ENCODE data around the gene PRB2.
"Not testable (repeated sequence)": the region's sequence is repeated elsewhere in the genome, so short reads cannot be mapped to it uniquely, and the experiment has no call there.

Gene PRB2
- 0 reads per million in 2 experiments for total RNA-seq

DNA sequence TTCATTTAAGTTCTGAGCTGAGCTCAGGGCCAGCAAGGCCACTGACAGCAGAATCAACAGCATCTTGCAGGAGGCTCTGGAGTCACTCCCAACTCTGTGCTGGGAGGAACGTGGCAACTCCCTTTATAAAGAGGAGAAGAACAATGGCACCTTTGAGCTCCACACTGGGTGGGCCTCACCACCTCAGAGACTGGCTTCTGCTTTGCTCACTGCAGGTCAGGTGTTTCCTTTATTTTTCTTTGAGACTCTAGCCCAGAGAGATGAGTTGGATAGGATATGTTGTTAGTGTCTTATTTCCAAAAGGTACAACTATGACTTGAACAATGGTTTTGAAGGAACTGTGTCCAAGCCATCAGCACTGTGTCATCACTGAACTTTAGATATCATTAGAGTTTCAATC is at the start of gene PRB2:
Gene PRB2, minus strand, starts transcription at position 101 of the 400 bp plus-strand sequence. Its CDS starts 38 bp downstream, at position 63.
- DNase-seq (ENCODE audit: low read depth) = not testable (repeated sequence)

DNA sequence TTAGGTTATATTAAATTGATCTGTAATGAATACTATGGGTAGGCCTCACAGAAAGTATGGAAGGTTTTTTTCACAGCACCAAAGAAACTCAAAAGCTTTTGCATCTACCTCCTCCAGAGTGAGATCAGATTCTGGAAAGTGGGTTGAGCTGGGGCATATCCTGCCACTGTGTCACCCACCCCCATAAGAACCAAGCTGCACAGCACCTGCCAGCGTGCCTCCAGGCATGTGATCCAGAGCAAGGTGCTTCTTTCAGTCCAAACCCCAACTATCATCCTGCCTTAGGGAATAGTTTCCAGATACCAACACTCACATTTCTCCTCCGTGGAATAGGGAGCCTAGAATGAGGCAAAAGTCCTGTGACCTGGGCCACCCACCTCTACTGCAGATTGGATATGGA is 42.6 kb upstream of the PRB2 start:
- DNase-seq (ENCODE audit: low read depth) = no peak

DNA sequence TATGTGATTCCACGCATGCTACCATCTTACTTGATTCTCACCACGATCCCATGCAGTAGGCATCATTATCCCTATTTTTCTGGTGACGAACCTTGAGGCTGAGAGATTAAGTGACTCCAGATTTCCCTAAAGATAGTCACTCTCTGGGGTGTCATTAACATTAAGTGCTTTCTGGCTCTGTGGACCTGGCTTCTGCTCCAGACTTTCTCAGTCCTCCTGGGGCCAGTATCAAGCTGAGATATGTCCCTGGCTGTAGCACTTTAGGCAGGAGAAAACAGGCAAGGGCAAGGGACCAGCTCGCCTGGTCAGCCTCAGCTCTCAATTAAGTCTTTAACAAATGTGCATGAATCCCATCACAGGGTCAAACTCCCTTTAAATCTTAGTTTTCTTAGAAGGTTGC is 38.3 kb upstream of the PRB2 start:
- DNase-seq (ENCODE audit: low read depth) = no peak

DNA sequence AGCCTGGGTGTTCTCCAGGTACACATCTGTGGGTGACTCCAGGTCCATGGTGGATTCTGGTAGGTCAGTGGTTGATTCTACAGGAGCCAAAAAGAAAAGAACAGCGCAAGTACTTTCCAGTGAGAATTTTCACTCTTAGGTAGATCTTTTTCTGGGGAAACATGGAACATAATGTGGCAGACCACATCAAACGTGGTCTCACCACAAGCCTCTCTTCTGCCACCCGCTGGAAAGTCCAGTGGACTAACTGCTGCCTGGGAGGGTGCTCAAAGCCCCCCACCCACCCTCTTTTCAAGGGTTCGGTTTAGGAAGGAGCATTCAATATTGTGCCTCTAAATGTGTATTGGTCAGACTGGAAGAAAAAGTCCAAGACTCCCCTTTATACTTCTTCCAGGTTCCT is 36.1 kb upstream of the PRB2 start:
- DNase-seq (ENCODE audit: low read depth) = no peak

DNA sequence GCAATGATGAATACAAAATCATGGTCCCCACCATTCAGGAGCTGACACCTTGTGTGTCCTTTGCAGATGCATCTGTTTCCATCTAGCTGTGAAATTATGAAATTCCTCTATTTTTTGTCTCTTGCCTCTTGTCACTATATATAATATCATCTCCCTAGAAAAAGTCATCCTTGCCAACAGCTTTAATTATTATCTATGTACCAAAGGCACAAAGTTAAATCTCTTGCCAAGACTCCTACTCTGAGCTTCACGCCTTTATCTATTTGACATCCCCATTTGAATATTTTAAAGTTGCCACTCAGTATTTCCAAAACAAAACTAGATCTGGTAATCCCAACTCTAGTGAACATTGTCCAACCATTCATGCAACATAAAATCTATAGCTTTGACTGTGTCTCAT is 32.0 kb upstream of the PRB2 start:
- DNase-seq (ENCODE audit: low read depth) = no peak

DNA sequence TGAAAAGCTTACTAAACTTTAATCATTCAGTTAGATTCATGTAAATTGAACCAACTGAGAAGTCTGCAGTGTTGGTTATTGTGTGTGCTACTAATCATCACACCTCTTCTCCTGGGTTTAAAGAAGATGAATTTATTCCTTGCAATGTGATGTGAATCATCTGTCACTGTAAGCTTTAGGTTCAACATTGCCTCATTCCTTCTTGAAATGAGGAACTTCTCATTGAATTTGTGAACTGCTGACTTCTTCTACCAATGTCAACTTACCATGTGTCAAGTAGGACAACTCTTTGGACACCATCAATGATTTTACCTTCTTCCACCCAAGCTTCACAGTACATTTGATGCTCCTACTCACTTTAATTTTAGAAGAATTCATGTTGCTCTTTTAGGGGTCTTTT is 17.4 kb upstream of the PRB2 start:
- DNase-seq (ENCODE audit: low read depth) = no peak

DNA sequence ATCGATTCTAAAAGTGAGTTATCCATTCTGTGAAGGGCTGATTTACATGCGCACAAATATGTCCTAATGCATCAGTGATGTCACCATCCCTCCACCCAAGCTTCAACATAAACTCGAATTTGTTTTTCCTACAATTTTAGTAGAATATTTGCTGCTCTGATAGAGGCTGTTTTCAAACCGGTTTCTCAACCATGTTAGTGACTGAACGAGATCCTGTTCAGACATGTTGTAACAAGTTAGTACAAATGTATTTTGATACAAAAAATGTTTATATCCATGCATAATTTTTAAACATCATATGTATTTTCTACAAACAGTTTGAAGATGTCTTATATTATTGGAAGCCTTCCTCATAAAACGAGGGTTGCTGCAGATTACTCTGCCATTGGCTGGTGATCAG is 12.7 kb upstream of the PRB2 start:
- no peak for DNase-seq (ENCODE audit: low read depth)

DNA sequence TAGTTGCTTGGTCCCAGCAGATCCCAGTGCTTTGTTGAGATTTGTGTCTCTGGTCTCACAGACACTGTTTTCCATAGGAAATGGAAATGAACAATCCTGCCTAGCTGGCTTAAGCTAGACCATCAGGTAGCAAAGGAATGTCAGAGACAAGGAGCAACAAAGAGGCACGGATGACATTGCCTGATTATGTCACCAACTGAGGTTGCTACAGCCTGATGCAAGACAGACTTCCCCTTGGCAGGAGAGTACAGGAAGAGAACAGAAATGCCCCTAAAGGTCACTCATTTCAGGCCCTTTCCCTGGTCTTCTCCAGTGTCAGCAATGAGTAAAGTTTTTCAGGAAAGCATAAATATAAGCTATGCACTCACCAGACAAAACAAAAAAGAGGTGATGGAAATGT is 2.0 kb upstream of the PRB2 start:
- no peak for DNase-seq (ENCODE audit: low read depth)

DNA sequence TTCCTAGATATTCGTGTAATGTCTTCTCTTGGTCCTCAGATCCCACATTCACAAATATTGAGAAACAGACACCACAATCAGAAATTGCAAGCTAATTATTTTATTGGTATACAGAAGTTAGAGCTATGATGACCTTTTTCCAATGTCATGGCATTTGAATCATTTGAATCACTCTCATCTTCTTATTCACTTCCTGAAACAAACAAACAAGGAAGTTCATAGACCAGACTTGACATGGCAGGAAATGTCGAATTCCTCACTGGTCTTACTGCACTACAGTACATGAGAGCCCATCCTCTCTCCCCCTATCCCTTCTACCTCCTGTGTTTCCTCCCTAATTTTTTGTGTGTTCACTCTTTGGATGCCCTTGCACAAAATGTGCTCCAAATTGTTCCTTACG is 3.9 kb downstream of the PRB2 start:
- DNase-seq (ENCODE audit: low read depth) = not testable (repeated sequence)

DNA sequence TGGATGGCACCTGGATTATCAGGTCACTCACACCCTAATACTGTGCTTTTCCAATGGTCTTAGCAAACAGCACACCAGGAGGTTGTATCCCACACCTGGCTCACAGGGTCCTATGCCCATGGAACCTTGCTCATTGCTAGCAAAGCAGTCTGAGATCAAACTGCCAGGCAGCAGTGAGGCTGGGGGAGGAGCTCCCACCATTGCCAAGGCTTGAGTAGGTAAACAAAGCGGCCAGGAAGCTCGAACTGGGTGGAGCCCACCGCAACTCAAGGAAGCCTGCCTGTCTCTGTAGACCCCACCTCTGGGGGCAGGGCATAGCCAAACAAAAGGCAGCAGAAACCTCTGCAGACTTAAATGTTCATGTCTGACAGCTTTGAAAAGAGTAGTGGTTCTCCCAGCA is 17.9 kb downstream of the PRB2 start:
- DNase-seq (ENCODE audit: low read depth) = not testable (repeated sequence)

DNA sequence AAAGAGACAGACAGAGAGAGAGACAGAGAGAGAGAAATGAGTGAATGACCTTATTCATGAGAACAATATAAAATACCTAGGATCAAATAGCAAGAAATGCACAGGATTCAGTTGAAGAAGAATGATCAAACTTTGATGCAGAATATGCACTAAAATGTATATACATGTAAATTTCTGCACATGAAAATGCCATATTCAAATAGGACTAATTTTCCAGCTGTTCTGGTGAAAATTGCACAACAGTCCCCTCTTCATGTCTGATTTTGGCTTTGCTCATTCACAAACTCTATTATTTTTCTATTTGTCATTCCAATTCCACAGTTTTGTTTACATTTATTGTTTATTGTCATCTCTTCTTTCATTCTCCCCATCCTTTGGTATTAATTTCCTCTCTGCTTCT is 34.2 kb downstream of the PRB2 start:
- DNase-seq (ENCODE audit: low read depth) = no peak

DNA sequence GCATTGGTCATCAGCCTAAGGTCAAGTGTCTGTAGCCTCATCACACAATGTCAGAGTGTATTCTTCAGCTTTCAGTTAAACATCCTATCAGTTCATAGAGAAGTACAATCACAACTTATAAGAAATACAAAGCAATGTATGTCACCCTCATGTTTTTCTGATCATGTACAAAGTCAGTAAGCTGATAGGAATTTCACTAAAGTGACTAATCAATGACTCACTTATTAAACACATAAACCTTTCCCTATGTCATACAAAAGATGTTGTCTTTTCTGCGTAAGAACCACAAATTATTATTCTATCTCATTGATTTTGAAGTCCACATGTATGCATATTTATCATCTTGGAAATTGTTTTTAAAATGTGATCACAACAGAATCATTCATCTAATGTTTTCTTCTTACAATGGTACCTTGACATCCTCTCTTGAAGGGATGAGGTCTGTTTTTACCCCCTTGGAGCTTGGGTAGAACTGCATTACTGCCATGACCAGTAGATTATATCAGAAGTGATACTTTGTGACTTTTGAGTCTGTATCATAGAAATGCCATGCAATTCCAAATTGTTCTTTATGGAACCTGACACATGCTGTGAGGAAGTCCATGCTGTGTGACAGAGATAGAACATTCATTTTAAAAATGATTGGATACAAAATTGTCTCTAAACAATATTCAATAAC is 35.0 kb downstream of the PRB2 start:
- not testable (repeated sequence) for DNase-seq (ENCODE audit: low read depth)

DNA sequence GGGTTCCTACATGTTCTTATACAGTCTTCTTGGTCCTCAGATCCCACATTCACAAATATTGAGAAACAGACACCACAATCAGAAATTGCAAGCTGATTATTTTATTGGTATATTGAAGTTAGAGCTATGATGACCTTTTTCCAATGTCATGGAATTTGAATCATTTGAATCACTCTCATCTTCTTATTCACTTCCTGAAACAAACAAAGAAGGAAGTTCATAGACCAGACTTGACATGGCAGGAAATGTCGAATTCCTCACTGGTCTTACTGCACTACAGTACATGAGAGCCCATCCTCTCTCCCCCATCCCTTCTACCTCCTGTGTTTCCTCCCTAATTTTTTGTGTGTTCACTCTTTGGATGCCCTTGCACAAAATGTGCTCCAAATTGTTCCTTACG is 43.6 kb downstream of the PRB2 start:
- not testable (repeated sequence) for DNase-seq (ENCODE audit: low read depth)

DNA sequence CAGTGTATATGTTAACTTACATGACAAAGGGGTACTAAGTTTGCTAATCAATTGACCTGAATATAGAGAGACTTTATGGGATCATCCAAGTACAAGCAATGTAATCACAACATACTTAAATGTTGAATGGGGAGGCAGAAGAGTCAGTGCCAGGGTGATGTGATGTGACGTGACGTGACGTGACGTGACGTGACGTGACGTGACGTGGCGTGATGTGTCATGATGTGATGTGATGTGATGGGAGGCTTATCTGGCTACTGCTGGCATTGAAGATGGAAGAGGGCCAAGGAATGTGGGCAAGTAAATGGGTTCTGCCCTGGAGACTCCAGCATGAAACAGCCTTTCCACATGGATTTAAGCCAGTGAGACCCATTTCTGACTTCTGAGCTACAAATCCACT is 46.9 kb downstream of the PRB2 start:
- DNase-seq (ENCODE audit: low read depth) = no peak

DNA sequence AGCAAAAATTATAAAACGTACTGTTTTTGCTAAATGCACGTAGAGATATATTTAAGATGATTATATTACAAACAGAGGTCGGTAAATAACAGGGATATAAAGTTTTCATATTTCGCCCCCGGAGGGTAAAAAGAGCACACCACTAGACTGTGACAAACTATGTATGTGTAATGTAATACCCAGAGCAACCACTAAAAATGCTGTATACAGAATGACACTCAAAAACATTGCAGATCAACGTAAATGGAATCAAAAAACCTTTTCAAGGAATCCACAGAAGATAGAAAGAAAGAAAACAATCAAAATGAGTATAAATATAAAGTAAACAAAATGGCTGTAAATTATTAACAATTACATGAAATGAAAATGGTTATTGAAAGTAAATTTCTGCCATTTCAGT is 47.6 kb downstream of the PRB2 start:
- no peak for DNase-seq (ENCODE audit: low read depth)

DNA sequence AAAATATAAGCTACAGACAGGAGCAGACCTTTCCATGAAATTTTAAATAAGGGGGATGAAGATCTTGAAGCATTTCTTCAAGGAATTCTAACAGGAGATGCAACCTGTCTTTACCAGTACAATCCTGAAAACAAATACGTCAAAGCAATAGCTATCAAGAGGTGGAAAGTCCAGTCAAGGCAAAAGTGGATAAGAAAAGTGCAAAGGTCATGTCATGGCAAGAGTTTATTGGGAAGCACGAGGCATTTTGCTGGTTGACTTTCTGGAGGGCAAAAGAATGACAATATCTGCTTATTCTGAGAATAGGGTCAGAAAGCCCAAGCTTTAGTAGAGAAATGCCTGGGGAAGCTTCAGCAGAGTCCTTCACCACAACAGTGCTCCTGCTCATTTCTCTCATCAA is 50.9 kb downstream of the PRB2 start:
- DNase-seq (ENCODE audit: low read depth) = no peak
